GM12872 (cell line): ENCODE data around the gene GLYATL3.

Experiments used
- TF ChIP-seq, protein P1 (sequence below): IDR thresholded peaks from 3 replicates; pipeline ENCODE4 v1.5.1; 2011; ENCODE audit warnings: low read depth, mild to moderate bottlenecking, low read length, moderate library complexity; ENCODE audit not compliant: insufficient read depth

The GLYATL3 gene

DNA sequence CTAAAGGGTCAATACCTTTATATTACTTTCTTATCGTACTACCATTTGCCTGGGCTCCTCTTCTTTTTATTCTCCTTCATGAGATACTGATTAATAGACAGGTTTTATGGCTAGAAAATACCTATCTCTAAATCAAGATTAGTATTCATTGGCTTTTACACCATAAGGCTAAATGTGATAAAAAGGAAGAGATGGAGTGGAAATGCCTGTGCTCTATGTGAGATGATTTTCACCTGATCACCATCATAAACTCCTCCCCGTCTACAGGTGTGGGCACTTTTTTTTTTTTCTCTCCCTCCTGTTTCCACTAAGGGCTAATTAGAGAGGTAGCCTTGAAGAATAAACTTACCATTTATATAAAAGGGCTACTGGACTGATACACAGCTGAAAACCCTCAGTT is at the start of gene GLYATL3:
Gene GLYATL3, plus strand, starts transcription at position 301 of the 400 bp plus-strand sequence. CDS start 12,068 bp downstream, outside the sequence.
- TF ChIP-seq, protein P1, sequence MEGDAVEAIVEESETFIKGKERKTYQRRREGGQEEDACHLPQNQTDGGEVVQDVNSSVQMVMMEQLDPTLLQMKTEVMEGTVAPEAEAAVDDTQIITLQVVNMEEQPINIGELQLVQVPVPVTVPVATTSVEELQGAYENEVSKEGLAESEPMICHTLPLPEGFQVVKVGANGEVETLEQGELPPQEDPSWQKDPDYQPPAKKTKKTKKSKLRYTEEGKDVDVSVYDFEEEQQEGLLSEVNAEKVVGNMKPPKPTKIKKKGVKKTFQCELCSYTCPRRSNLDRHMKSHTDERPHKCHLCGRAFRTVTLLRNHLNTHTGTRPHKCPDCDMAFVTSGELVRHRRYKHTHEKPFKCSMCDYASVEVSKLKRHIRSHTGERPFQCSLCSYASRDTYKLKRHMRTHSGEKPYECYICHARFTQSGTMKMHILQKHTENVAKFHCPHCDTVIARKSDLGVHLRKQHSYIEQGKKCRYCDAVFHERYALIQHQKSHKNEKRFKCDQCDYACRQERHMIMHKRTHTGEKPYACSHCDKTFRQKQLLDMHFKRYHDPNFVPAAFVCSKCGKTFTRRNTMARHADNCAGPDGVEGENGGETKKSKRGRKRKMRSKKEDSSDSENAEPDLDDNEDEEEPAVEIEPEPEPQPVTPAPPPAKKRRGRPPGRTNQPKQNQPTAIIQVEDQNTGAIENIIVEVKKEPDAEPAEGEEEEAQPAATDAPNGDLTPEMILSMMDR, result no peak

DNA sequence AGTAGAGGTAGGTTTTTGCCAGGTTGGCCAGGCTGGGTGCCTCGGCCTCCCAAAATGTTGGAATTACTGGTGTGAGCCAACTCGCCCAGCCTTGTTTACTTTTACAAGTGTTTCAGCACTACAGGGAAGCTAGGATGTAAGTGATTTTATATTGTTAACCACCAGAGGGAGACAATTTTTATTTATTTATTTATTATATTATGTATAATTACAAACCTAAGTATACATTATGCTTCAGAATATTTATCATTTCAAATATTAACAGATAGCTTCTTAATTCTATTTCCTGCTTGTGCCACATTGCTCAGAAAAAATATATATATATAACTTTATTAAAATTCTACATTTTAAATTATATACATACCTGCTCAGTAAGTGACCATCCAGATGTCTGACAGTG is 46.5 kb upstream of the GLYATL3 start:
- TF ChIP-seq, protein P1, result 0 out of 3 replicates have a peak, but pooled peaks have one; percentile 1

DNA sequence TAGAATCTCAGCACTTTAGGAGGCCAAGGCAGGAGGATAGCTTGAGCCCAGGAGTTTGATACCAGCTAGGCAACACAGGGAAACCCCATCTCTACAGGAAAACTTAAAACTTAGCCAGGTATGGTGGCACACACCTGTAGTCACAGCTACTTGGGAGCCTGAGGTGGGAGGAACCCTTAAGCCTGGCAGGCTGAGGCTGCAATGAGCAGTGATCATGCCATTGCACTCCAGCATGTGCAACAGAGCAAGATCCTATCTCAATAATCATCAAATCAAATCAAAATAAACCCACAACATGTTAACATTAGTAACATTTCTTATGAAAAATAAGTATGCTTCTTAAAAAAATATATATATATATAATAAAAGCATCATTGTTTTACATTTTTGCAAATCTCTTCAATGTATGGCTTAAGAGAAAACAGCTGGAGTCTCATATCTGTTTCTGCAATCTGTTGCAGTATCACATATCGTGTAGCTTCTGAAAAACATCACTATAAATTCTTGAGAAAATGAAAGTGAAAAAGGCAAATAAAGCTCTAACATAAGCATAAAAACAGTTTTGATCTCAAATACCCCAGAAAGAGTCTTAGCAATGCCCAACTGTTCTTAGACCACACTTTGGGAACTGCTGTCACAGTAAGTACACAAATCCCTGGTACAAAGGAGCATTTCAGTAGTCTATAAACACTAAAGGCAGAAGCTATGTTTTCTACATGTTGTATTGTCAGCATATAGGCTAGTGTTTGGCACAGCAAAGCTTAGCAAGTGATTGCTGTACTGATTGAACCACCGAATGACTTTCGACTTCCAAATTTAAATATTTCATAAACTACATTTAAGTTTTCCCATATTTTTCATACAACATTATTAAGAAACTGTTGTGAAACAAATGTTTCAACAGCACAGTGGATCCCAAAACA is 44.7 kb upstream of the GLYATL3 start:
- TF ChIP-seq, protein P1, result no peak

- TF ChIP-seq, protein P1, result no peak
Measured at GRCh38 chr6:49457771-49458170, 42.0 kb upstream of the GLYATL3 start.

DNA sequence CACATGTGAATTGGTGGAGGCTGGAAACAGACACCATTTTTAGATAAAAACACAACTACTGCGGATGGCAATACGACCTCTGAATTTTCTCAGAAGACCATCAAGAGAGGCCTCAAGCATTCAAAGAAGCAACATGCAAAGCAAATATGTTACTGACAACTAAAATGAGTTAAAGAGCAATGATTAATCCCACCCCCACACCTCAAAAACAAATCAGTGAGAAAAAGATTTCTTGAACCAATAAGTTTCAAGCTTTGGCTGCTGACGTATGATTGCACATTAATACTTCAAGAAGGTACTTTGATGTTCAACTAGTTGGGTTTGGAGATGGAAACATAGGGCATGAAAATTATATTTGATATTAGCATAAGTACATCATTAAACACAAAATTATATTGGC is 37.7 kb upstream of the GLYATL3 start:
- TF ChIP-seq, protein P1, result no peak

DNA sequence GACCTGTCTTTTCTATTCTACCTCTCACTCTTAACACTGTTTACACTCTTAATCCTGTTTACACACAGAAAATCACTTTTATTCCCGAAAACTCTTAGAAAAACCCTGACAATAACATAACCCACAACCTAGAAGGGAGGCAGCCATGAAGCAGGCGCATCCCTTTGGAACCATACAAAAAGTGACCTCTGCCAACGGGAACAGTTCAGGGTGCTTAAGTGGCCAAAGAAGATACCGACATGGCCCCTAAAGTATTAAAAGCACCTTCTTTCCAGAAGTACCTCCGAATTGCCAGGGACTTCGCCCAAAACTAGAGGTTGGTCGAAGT is 37.2 kb upstream of the GLYATL3 start:
- TF ChIP-seq, protein P1, result no peak

GRCh38 chr6:49462927-49463611 is 36.7 kb upstream of the GLYATL3 start, which contains the start of the genes CENPQ and MMUT:
Gene CENPQ, plus strand, starts transcription at chr6:49463370. Its CDS starts 6,807 bp downstream, at chr6:49470177.
Gene MMUT, minus strand, starts transcription at chr6:49463253. Its CDS starts 3,787 bp downstream, at chr6:49459466.
- TF ChIP-seq, protein P1, result no peak
